HG03025 (cell line): Measurements from ENCODE around the gene EMC10.

Source experiments
- ATAC-seq: cut with Tn5 transposase; IDR thresholded peaks from one replicate; pipeline ENCODE4 v1.9.1; 2021; ENCODE audit warnings: mild to moderate bottlenecking, moderate library complexity; ENCODE audit not compliant: unreplicated experiment, low FRiP score

Gene EMC10

DNA sequence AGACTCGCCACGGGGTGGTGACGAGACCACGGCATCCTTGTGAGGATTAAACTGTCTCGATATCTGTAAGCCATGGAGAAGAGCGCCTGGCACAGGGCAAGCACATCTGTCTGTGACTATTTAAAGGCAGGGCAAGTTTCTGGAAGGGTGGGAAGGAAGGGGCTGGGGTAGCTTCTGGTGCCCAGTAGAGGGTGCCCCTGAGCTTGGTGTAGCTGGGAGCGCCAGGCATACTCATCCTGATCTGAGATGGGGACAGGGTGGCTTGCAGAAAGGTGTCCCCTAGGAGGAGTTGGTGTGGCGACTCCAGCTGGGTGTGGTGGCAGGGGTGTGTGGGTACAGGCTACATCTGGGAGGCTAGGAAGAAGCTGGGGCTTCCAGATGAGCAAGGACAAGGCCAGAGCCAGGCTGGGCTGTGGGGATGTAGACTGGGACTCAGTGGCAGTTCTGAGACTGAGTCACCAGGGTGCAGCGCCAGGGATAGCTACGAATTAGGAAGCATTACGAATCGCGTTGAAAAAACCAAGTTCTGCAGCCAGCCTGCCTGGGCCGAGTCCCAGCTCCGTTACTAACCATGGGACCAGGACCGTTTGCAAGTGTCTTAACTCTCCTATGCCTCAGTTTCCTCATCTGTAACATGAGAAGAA lies 60.5 kb downstream of the EMC10 start:
- no peak for ATAC-seq

DNA sequence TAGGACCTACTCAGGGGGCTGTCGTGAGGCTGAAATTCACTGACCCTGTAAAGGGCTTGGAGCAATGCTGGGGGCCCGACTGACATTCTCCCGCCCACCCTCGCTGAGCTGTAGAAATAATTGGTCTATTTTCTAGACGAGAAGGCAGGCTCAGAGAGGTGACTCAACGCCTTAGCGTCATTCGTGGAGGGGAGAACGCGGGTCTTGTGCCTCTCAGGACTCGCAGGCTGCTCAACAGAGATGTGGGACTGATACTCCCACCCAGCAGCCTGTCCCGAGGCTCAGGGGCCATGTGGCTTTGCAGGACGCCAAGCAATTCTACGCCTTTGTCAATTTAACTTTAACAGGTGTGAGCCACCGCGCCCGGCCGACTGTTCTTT lies 61.0 kb downstream of the EMC10 start:
- no peak for ATAC-seq

DNA sequence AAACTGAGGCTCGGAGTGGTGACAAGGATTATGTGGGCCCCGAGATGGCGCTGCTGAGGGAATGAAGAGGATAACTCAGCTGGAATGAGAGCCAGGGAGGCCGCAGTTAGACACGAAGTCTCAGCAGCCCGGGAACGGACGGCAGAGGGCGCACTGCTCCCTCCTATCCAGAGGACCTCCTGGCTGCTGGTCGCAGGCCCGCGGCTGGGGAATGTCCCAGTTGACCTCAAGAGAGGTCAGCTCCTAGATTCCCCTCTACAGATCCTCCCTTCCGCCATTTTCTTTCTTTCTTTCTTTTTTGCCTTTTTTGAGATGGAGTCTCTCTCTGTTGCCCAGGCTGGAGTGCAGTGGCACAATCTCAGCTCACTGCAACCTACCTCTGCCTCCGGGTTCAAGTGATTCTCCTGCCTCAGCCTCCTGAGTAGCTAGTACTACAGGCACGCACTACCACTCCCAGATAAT lies 61.5 kb downstream of the EMC10 start:
- no peak for ATAC-seq
